ENCODE results near the gene ITGA2. TPM values are rescaled to one million over a fixed set of nuclear protein-coding genes. Genes with fewer than 3 reads are reported as not detected.

Gene ITGA2
- total RNA-seq, 4 donors from 2014 or later, result 12.0 to 28.5 (median 21.6) TPM

GRCh38 chr5:52988335-52989024 is 672 bp upstream of the ITGA2 start:
- Histone ChIP-seq H3K27me3 (peaks cover 0 to 4% (median 0%) of the 10 kb centered on the region in 4 donors), H3K36me3 (peaks cover 0 to 7% (median 0%) of the 10 kb centered on the region in 3 donors), H3K27ac (peak overlapping the region; percentile 87 to 92 (median 88)), H3K4me1 (peaks cover 8 to 95% (median 36%) of the 10 kb centered on the region in 3 donors), H3K4me3 (peak overlapping the region; percentile 76 to 93 (median 85)), H3K9me3 (no peaks in the 10 kb centered on the region)
- no peak for DNase-seq
- intact Hi-C loops (cut with DNase I), result no loop called here
- WGBS, 2 donors, result 15% methylated on average over 7 to 10 of the region's 16 CpGs
- no peak for TF ChIP-seq CTCF (IDR thresholded peaks at IDR 0.05)
- no peak for TF ChIP-seq POLR2A (IDR thresholded peaks at IDR 0.05)

GRCh38 chr5:52989781-52990527 is 802 bp downstream of the ITGA2 start:
- no peaks in the 10 kb centered on the region for H3K9me3 ChIP-seq
- WGBS, 2 donors, result 3 to 6% methylated on average over 18 to 21 of the region's 27 CpGs
- no peak for DNase-seq
- peaks cover 0 to 7% (median 0%) of the 10 kb centered on the region in 3 donors for H3K36me3 ChIP-seq
- H3K27me3 ChIP-seq, result peaks cover 0 to 4% (median 0%) of the 10 kb centered on the region in 4 donors
- intact Hi-C loops (cut with DNase I), result no loop called here
- peaks cover 8 to 86% (median 23%) of the 10 kb centered on the region in 3 donors for H3K4me1 ChIP-seq
- peak overlapping the region; percentile 76 to 93 (median 85) for H3K4me3 ChIP-seq
- TF ChIP-seq CTCF (IDR thresholded peaks at IDR 0.05), result peak in 4 of 6 experiments; percentile 26 to 45 (median 38)
- no peak for TF ChIP-seq POLR2A (IDR thresholded peaks at IDR 0.05)
- peak overlapping the region; percentile 87 to 92 (median 88) for H3K27ac ChIP-seq

DNA sequence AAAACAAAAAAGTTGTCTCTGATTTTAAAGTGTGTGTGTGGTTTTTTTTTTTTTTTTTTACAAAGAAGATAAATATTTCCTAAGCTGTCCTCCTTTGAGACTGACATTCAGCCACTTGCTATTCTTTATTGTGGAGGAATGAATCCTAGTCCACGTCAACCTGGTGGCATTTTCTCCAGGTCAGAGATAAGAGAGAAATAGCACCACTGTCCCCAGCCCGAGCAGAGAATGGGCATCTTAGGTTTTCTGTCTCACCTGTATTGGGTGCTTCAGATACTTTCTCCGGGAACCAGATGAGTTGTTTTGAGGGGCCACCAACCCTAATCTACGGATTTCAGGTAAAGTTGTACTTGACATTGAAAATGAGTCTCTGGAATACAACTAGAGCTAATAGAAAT is 1.4 kb downstream of the ITGA2 start:
- TF ChIP-seq CTCF (IDR thresholded peaks at IDR 0.05) (no peak), POLR2A (IDR thresholded peaks at IDR 0.05) (no peak)
- H3K4me3 ChIP-seq, result peak overlapping the region; percentile 76 to 93 (median 85)
- 30 to 53% methylated on average over 4 of the region's 4 CpGs for WGBS, 2 donors
- no peaks in the 10 kb centered on the region for H3K9me3 ChIP-seq
- peaks cover 0 to 7% (median 0%) of the 10 kb centered on the region in 3 donors for H3K36me3 ChIP-seq
- peak overlapping the region in 3 of 4 donors; percentile 87 to 92 (median 88) for H3K27ac ChIP-seq
- DNase-seq, result no peak
- H3K4me1 ChIP-seq, result peaks cover 8 to 91% (median 23%) of the 10 kb centered on the region in 3 donors
- H3K27me3 ChIP-seq, result peaks cover 0 to 4% (median 0%) of the 10 kb centered on the region in 4 donors
- intact Hi-C loops (cut with DNase I), result no loop called here

DNA sequence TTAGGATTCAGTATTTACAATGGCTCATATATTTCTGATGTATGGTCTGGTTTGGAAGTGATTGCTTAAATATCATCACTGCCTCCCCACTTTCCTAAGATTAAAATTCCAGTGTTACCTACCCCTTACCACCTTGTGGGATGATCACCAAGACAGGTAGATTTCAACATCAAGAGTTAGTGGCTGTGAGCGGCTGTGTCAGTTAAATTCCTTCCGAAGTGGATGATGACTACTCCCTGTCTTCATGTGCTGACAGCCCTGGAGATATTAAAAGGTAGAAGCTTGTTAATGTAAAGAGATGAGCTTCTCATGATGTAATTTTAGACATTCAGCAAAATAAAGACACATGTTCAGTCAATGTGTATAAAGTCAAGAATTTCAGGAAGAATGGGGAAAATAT is 4.2 kb downstream of the ITGA2 start:
- intact Hi-C loops (cut with DNase I), result no loop called here
- Histone ChIP-seq H3K9me3 (no peaks in the 10 kb centered on the region), H3K4me1 (peaks cover 6 to 88% (median 28%) of the 10 kb centered on the region in 3 donors), H3K4me3 (no peak overlapping the region), H3K27me3 (peaks cover 0 to 4% (median 0%) of the 10 kb centered on the region in 4 donors), H3K27ac (no peak overlapping the region), H3K36me3 (peaks cover 0 to 7% (median 0%) of the 10 kb centered on the region in 3 donors)
- WGBS, 2 donors, result 66 to 89% methylated on average over 1 to 2 of the region's 2 CpGs
- TF ChIP-seq POLR2A (IDR thresholded peaks at IDR 0.05) (no peak), CTCF (IDR thresholded peaks at IDR 0.05) (no peak)
- DNase-seq, result no peak

GRCh38 chr5:52994266-52994665 is 5.1 kb downstream of the ITGA2 start:
- Histone ChIP-seq H3K27ac (no peak overlapping the region), H3K27me3 (no peaks in the 10 kb centered on the region), H3K4me3 (no peak overlapping the region), H3K9me3 (no peaks in the 10 kb centered on the region), H3K4me1 (peaks cover 0 to 86% (median 22%) of the 10 kb centered on the region in 3 donors), H3K36me3 (peaks cover 0 to 7% (median 0%) of the 10 kb centered on the region in 3 donors)
- no peak for DNase-seq
- 89% methylated on average over 1 of the region's 1 CpG for WGBS, 2 donors
- TF ChIP-seq CTCF (IDR thresholded peaks at IDR 0.05), result no peak
- no peak for TF ChIP-seq POLR2A (IDR thresholded peaks at IDR 0.05)
- intact Hi-C loops (cut with DNase I), result no loop called here
